AG04449 (cell line): ENCODE results near the gene DCDC2C.

Experiments used
- CTCF ChIA-PET: fragments of 350-600 bp; formaldehyde crosslinking; extraction: SDS; loops from one replicate; lab custom pipeline; 2021; ENCODE audit warnings: antibody characterized with exemption; lab: Yijun Ruan, JAX
- POLR2A ChIA-PET: fragments of 400-600, 350-600 bp; formaldehyde crosslinking; extraction: SDS; loops from one replicate; lab custom pipeline; 2020; ENCODE audit warnings: antibody characterized with exemption, inconsistent platforms; lab: Yijun Ruan, JAX
- DNase-seq: peaks from one replicate; pipeline ENCODE4 v3.0.0-alpha.2; 2010; ENCODE audit warnings: low read depth, low spot score
- H3K4me3 ChIP-seq: 2 replicates; pipeline ENCODE4 v1.5.1; 2011; ENCODE audit warnings: low read depth, mild to moderate bottlenecking, control low read depth, low read length
- CTCF ChIP-seq: IDR thresholded peaks from one replicate; pipeline ENCODE4 v1.5.1; 2011; ENCODE audit warnings: mild to moderate bottlenecking, moderate library complexity, low read length, control low read depth, inconsistent platforms; ENCODE audit not compliant: insufficient read depth; ENCODE audit errors: missing control alignments

The DCDC2C gene

DNA sequence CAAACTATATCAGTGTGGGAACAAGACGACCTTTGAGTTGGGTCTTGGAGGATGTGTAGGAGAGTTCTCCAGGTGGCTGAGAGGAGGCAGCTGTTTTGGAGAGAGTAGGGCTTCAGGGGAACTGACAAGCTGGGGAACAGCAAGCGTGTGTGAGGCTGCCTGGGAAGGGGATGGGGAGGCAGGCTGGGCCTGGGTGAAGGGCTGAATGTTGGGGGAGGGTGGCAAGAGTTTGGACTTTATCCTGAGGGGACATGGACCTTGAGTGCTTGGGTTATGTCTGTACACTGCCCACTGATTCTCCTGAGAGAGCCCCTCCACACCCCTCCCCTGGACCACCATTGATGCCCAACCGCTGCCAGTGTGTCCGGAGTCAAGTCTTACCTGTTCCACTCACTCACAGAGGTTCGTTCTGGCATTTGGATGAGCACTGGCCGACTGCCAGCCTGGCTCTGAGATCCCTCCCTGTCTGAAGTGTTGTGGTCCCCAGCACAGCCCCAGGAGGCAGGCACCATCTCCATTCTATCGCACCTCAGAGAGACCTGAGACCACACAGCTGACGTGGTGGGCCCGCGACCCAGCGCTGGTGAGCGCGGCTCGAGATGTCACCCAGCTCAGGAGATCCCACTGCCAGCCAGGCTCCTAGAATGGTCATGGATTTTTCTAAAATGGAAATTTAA lies 59.5 kb downstream of the DCDC2C start:
- no peak overlapping the region for H3K4me3 ChIP-seq
- CTCF ChIA-PET = interaction anchor here (1.0 to 1.3 kb wide), 2 partner anchors 18 to 21 kb away, joined by 3 to 5 read pairs; no protein-coding TSS in a partner anchor

GRCh38 chr2:3766824-3767223 lies 63.4 kb downstream of the DCDC2C start:
- ChIA-PET CTCF (no interaction called here), POLR2A (no interaction called here)
- H3K4me3 ChIP-seq = no peak overlapping the region
- DNase-seq = no peak
- no peak for TF ChIP-seq CTCF

More for the DNA sequence above, 59.5 kb downstream of the DCDC2C start:
- POLR2A ChIA-PET = no interaction called here
- no peak for DNase-seq
- TF ChIP-seq CTCF = no peak

GRCh38 chr2:3768960-3769765 lies 65.8 kb downstream of the DCDC2C start:
- CTCF ChIA-PET = interaction anchor here (1.2 to 1.7 kb wide), 2 partner anchors 39 to 58 kb away, joined by 3 to 5 read pairs; no protein-coding TSS in a partner anchor
- H3K4me3 ChIP-seq = no peak overlapping the region
- no peak for DNase-seq
- no peak for TF ChIP-seq CTCF
- POLR2A ChIA-PET = no interaction called here

GRCh38 chr2:3769766-3770165 lies 66.4 kb downstream of the DCDC2C start:
- ChIA-PET CTCF (interaction anchor here (1.7 kb wide), 1 partner anchor 39 kb away, joined by 5 read pairs; no protein-coding TSS in a partner anchor), POLR2A (no interaction called here)
- no peak for DNase-seq
- TF ChIP-seq CTCF = no peak
- H3K4me3 ChIP-seq = no peak overlapping the region

DNA sequence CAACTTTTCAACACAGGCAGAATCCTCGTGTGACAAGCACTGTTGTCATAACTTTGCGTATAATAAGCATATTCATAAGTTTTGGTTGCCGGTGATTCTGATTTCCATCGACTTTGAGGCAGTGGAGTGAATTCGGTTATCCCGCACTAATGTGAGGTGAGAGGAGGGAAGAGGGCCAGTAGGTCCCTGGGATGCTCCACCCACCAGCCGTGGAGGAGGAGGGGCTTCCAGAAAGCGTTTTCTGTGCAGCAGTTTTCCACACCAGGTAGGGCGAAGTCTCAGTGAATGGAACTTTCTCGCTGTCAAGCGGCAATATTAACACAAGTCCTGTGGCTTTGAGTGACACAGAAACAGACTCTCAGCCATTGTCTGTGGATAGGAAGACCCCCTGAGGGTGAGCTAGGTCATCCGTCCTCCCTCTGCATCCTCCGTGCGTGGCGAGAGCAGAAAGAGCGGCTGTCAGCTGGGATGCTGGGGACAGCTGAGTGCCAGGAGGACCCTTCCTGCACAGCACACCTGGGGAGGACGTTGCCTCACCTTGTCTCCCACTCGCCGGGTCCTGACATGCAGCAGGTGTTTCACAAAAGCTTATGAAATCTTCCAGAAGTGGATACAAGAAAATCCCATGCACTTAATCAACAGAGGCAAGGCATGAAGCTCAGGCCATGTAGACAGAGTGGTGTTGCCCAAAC lies 67.5 kb downstream of the DCDC2C start:
- CTCF ChIA-PET = no interaction called here
- no peak for DNase-seq
- POLR2A ChIA-PET = no interaction called here
- no peak overlapping the region for H3K4me3 ChIP-seq
- TF ChIP-seq CTCF = no peak
